HepG2 (cell line): Measurements from ENCODE around the gene OVCA2. TPM values are rescaled to one million over a fixed set of nuclear protein-coding genes. Genes with fewer than 3 reads are reported as not detected.

Source experiments
- FOXP1 ChIP-seq, 2 experiments: fragments of 450-650 bp in 1 of 2; IDR thresholded peaks; 2 replicates each; pipeline ENCODE4 v1.6.1; 2017 to 2018; ENCODE audit warnings: antibody characterized with exemption in 1 of 2
- KMT2B ChIP-seq: IDR thresholded peaks from 2 replicates; pipeline ENCODE4 v1.6.1; 2016; ENCODE audit warnings: missing genetic modification reagents, missing compliant biosample characterization
- MAF1 ChIP-seq: sonication (generic); formaldehyde crosslinking; IDR thresholded peaks from 2 replicates; pipeline ENCODE4 v1.5.0; 2020; ENCODE audit warnings: missing genetic modification reagents, borderline replicate concordance
- MBNL3 ChIP-seq: fragments of 250-450 bp; sonication (Bioruptor Pico); conservative IDR thresholded peaks from 2 replicates; pipeline ENCODE4 v1.8.0; 2022; ENCODE audit warnings: mild to moderate bottlenecking, inconsistent platforms
- MED13 ChIP-seq: sonication (generic); formaldehyde crosslinking; IDR thresholded peaks from 2 replicates; pipeline ENCODE4 v1.5.0; 2020; ENCODE audit warnings: missing genetic modification reagents
- MEIS2 ChIP-seq: sonication (generic); formaldehyde crosslinking; IDR thresholded peaks from 2 replicates; pipeline ENCODE4 v1.9.0; 2021; ENCODE audit warnings: mild to moderate bottlenecking, missing genetic modification reagents
- NKX3-1 ChIP-seq: sonication (generic); formaldehyde crosslinking; IDR thresholded peaks from 2 replicates; pipeline ENCODE4 v1.5.0; 2020; ENCODE audit warnings: missing genetic modification reagents
- NR1H2 ChIP-seq: sonication (generic); formaldehyde crosslinking; IDR thresholded peaks from 2 replicates; pipeline ENCODE4 v1.8.1; 2022; ENCODE audit warnings: low read depth, missing genetic modification reagents, borderline replicate concordance
- PHF20 ChIP-seq: sonication (generic); formaldehyde crosslinking; IDR thresholded peaks from 2 replicates; pipeline ENCODE4 v1.5.0; 2020; ENCODE audit warnings: mild to moderate bottlenecking, missing genetic modification reagents
- PRPF4 ChIP-seq: fragments of 200-400 bp; formaldehyde crosslinking; IDR thresholded peaks from 2 replicates; pipeline ENCODE4 v1.6.1; 2016; ENCODE audit warnings: low read length, low read depth; ENCODE audit not compliant: poor library complexity, severe bottlenecking
- SIX1 ChIP-seq: sonication (generic); formaldehyde crosslinking; IDR thresholded peaks from 2 replicates; pipeline ENCODE4 v1.4.0; 2020; ENCODE audit warnings: missing genetic modification reagents, borderline replicate concordance
- TEAD2 ChIP-seq: sonication (generic); formaldehyde crosslinking; IDR thresholded peaks from 2 replicates; pipeline ENCODE4 v1.9.0; 2021; ENCODE audit warnings: missing genetic modification reagents
- TGIF2 ChIP-seq: IDR thresholded peaks from 2 replicates; pipeline ENCODE4 v1.6.1; 2016; ENCODE audit warnings: control low read depth, missing compliant biosample characterization
- TP53 ChIP-seq: sonication (generic); formaldehyde crosslinking; conservative IDR thresholded peaks from 2 replicates; pipeline ENCODE4 v1.4.0; 2020; ENCODE audit warnings: missing genetic modification reagents
- ZEB1 ChIP-seq: IDR thresholded peaks from 2 replicates; pipeline ENCODE4 v1.6.1; 2012; ENCODE audit warnings: mild to moderate bottlenecking, low read depth, inconsistent platforms; ENCODE audit not compliant: insufficient replicate concordance
- ZFP37 ChIP-seq: sonication (generic); formaldehyde crosslinking; IDR thresholded peaks from 2 replicates; pipeline ENCODE4 v1.4.0; 2020; ENCODE audit warnings: missing genetic modification reagents, borderline replicate concordance
- ZNF143 ChIP-seq: sonication (generic); formaldehyde crosslinking; IDR thresholded peaks from 2 replicates; pipeline ENCODE4 v1.4.0; 2020; ENCODE audit warnings: missing genetic modification reagents
- ZNF205 ChIP-seq: IDR thresholded peaks from 2 replicates; pipeline ENCODE4 v1.6.1; 2018; ENCODE audit warnings: missing biosample characterization, missing genetic modification reagents
- ZNF331 ChIP-seq: sonication (generic); formaldehyde crosslinking; IDR thresholded peaks from 2 replicates; pipeline ENCODE4 v1.4.0; 2020; ENCODE audit warnings: missing genetic modification reagents
- ZNF672 ChIP-seq: sonication (generic); formaldehyde crosslinking; IDR thresholded peaks from 2 replicates; pipeline ENCODE4 v1.8.1; 2022; ENCODE audit warnings: missing genetic modification reagents
- ZNF782 ChIP-seq: sonication (generic); formaldehyde crosslinking; IDR thresholded peaks from 2 replicates; pipeline ENCODE4 v1.4.0; 2020; ENCODE audit warnings: missing genetic modification reagents, mild to moderate bottlenecking, borderline replicate concordance
- polyA plus RNA-seq, 8 experiments: library from polyadenylated mRNA; depleted of rRNA in 3 of 8; stranded (reverse) in 7 of 8; unstranded in 1 of 8; fragments of >200 nt; fragmentation: Illumina TruSeq in 4 of 8; extraction: Trizol in 4 of 8; gene quantifications; 2 replicates each; pipeline versions ENCODE4 v1.2.1 to v1.2.3, GENCODE V29; 2011 to 2016; ENCODE audit warnings: low read depth in 4 of 8, missing spikeins in 1 of 8, mixed read lengths in 1 of 8; ENCODE audit not compliant: insufficient read depth in 1 of 8
- total RNA-seq, 5 experiments: library from RNA; depleted of rRNA; stranded (reverse); fragments of >200 nt; fragmentation: Illumina TruSeq; extraction: Trizol; gene quantifications; 2 replicates each; pipeline ENCODE4 v1.2.3, GENCODE V29; 2016; ENCODE audit warnings: low read depth in 1 of 5
- TF ChIP-seq, protein P1 (sequence below): sonication (generic); formaldehyde crosslinking; IDR thresholded peaks from 2 replicates; pipeline ENCODE4 v1.5.0; 2020; ENCODE audit warnings: missing genetic modification reagents
- TF ChIP-seq, protein P2 (sequence below): sonication (generic); formaldehyde crosslinking; IDR thresholded peaks from 2 replicates; pipeline ENCODE4 v1.4.0; 2020; ENCODE audit warnings: missing genetic modification reagents, borderline replicate concordance
- TF ChIP-seq, protein P3 (sequence below): sonication (generic); formaldehyde crosslinking; IDR thresholded peaks from 2 replicates; pipeline ENCODE4 v1.8.0; 2022; ENCODE audit warnings: missing genetic modification reagents, mild to moderate bottlenecking, borderline replicate concordance
- TF ChIP-seq, protein P4 (sequence below): sonication (generic); formaldehyde crosslinking; IDR thresholded peaks from 2 replicates; pipeline ENCODE4 v1.4.0; 2020; ENCODE audit warnings: missing genetic modification reagents, borderline replicate concordance
- TF ChIP-seq, protein P5 (sequence below): sonication (generic); formaldehyde crosslinking; IDR thresholded peaks from 2 replicates; pipeline ENCODE4 v1.8.0; 2022; ENCODE audit warnings: missing genetic modification reagents, low read depth, mild to moderate bottlenecking, borderline replicate concordance

OVCA2 gene
- total and polyA plus RNA-seq, 2 of the 13 experiments (the other 11 are each of a cell fraction or from before 2014, with no cell fraction given), result 23.7 to 28.2 TPM

DNA sequence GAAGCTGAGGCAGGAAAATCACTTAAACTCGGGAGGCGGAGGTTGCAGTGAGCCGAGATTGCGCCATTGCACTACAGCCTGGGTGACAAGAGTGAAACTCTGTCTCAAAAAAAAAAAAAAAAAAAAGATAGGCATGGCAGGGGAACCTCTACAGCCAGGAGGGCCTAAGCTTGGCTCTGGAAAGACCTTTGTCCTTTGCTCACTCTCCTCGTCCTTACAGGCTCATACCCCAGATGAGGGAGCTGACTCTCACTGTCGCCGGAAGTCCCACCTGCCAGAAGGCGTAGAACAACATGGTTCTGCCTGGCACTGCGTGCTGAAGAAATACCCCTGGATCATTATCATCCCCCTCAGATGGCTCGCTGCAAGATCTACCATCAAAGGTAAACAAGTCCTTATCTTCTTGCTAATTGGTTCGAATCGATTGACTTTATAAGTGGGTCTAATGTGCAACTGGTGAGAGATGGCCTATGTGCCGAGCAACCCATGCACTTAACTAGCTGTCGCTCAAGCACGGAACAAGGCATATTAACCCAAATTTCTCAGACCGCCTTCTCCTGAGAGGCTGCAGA lies 46.4 kb upstream of the OVCA2 start (continued):
- no peak for TF ChIP-seq MED13
- TF ChIP-seq, protein P1, sequence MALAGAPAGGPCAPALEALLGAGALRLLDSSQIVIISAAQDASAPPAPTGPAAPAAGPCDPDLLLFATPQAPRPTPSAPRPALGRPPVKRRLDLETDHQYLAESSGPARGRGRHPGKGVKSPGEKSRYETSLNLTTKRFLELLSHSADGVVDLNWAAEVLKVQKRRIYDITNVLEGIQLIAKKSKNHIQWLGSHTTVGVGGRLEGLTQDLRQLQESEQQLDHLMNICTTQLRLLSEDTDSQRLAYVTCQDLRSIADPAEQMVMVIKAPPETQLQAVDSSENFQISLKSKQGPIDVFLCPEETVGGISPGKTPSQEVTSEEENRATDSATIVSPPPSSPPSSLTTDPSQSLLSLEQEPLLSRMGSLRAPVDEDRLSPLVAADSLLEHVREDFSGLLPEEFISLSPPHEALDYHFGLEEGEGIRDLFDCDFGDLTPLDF, result no peak
- no peak for TF ChIP-seq ZNF143 (CRISPR knock-in tag)
- no peak for TF ChIP-seq NR1H2 (CRISPR knock-in tag)
- TF ChIP-seq SIX1 (CRISPR knock-in tag), result no peak
- no peak for TF ChIP-seq ZNF782 (CRISPR knock-in tag)
- no peak for TF ChIP-seq TGIF2 (CRISPR knock-in tag)
- no peak for TF ChIP-seq ZNF205 (CRISPR knock-in tag)
- TF ChIP-seq TP53 (CRISPR knock-in tag), result no peak
- no peak for TF ChIP-seq MBNL3 (CRISPR knock-in tag)
- no peak for TF ChIP-seq FOXP1 (IDR thresholded peaks at IDR 0.05)
- TF ChIP-seq FOXP1 (CRISPR knock-in tag; IDR thresholded peaks at IDR 0.05), result 0 out of 2 replicates have a peak, but pooled peaks have one; percentile 5
- no peak for TF ChIP-seq KMT2B (CRISPR knock-in tag)
- no peak for TF ChIP-seq MAF1
- TF ChIP-seq, protein P2, sequence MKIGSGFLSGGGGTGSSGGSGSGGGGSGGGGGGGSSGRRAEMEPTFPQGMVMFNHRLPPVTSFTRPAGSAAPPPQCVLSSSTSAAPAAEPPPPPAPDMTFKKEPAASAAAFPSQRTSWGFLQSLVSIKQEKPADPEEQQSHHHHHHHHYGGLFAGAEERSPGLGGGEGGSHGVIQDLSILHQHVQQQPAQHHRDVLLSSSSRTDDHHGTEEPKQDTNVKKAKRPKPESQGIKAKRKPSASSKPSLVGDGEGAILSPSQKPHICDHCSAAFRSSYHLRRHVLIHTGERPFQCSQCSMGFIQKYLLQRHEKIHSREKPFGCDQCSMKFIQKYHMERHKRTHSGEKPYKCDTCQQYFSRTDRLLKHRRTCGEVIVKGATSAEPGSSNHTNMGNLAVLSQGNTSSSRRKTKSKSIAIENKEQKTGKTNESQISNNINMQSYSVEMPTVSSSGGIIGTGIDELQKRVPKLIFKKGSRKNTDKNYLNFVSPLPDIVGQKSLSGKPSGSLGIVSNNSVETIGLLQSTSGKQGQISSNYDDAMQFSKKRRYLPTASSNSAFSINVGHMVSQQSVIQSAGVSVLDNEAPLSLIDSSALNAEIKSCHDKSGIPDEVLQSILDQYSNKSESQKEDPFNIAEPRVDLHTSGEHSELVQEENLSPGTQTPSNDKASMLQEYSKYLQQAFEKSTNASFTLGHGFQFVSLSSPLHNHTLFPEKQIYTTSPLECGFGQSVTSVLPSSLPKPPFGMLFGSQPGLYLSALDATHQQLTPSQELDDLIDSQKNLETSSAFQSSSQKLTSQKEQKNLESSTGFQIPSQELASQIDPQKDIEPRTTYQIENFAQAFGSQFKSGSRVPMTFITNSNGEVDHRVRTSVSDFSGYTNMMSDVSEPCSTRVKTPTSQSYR, result no peak; the same call in 1 of the 2 replicates
- TF ChIP-seq, protein P3, sequence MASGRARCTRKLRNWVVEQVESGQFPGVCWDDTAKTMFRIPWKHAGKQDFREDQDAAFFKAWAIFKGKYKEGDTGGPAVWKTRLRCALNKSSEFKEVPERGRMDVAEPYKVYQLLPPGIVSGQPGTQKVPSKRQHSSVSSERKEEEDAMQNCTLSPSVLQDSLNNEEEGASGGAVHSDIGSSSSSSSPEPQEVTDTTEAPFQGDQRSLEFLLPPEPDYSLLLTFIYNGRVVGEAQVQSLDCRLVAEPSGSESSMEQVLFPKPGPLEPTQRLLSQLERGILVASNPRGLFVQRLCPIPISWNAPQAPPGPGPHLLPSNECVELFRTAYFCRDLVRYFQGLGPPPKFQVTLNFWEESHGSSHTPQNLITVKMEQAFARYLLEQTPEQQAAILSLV, result no peak
- no peak for TF ChIP-seq PHF20
- TF ChIP-seq ZNF672 (CRISPR knock-in tag), result no peak
- no peak for TF ChIP-seq ZNF331 (CRISPR knock-in tag)
- TF ChIP-seq PRPF4, result no peak
- no peak for TF ChIP-seq ZEB1
- TF ChIP-seq, protein P4, sequence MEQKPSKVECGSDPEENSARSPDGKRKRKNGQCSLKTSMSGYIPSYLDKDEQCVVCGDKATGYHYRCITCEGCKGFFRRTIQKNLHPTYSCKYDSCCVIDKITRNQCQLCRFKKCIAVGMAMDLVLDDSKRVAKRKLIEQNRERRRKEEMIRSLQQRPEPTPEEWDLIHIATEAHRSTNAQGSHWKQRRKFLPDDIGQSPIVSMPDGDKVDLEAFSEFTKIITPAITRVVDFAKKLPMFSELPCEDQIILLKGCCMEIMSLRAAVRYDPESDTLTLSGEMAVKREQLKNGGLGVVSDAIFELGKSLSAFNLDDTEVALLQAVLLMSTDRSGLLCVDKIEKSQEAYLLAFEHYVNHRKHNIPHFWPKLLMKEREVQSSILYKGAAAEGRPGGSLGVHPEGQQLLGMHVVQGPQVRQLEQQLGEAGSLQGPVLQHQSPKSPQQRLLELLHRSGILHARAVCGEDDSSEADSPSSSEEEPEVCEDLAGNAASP (CRISPR knock-in tag), result no peak
- TF ChIP-seq, protein P5, sequence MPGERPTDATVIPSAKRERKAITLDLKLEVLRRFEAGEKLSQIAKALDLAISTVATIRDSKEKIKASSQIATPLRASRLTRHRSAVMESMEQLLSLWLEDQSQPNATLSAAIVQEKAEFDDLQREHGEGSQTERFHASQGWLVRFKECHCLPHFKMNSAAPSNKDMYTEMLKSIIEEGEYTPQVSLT (CRISPR knock-in tag), result no peak
- no peak for TF ChIP-seq ZFP37
- TF ChIP-seq TEAD2 (CRISPR knock-in tag), result no peak
- TF ChIP-seq NKX3-1 (CRISPR knock-in tag), result no peak
- TF ChIP-seq MEIS2 (CRISPR knock-in tag), result no peak
